Upper lobe of left lung (tissue), 4 donors: ENCODE results near the gene APOBEC3B.

ENCODE experiments used
- POLR2A ChIP-seq, 4 donors: fragments of 450-650 bp; IDR thresholded peaks; one replicate each; pipeline ENCODE4 v1.5.1; 2016 to 2017; ENCODE audit warnings: antibody characterized with exemption in 4 of 4, mild to moderate bottlenecking in 2 of 4
- POLR2AphosphoS5 ChIP-seq, 2 donors: sonication (generic); formaldehyde crosslinking; IDR thresholded peaks; one replicate each; pipeline ENCODE4 v1.5.1; 2017; ENCODE audit warnings: antibody characterized with exemption in 2 of 2
- TF ChIP-seq, protein P1 (sequence below), 6 experiments: fragments of 450-650 bp in 4 of 6; fragments of 200-600 bp in 2 of 6; sonication (generic) in 2 of 6; IDR thresholded peaks; one replicate each; pipeline ENCODE4 v1.5.1; 2016 to 2019; ENCODE audit warnings: antibody characterized with exemption in 6 of 6

DNA sequence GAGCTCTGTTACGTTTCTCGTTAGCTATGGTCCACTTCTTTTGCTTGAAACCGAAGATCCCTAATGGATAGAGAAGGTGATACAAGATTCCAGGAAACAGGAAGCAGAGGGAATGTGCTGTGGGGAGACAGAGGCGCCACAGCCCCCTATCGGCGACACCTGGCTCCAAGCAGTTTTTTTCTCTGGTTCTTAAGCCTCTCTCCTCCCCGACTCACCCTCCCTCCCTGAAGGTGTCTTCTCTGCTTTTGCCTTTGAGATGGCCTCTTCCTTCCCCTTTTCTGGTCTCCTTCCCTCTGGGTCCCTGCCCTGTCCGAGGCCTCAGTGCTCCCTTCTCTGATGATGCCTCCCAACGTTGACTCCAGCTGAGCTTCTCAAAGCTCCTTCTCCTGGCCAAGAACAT lies 38.9 kb upstream of the APOBEC3B start:
- TF ChIP-seq POLR2A (IDR thresholded peaks at IDR 0.05) (no peak), POLR2AphosphoS5 (IDR thresholded peaks at IDR 0.05) (no peak)
- TF ChIP-seq, protein P1, sequence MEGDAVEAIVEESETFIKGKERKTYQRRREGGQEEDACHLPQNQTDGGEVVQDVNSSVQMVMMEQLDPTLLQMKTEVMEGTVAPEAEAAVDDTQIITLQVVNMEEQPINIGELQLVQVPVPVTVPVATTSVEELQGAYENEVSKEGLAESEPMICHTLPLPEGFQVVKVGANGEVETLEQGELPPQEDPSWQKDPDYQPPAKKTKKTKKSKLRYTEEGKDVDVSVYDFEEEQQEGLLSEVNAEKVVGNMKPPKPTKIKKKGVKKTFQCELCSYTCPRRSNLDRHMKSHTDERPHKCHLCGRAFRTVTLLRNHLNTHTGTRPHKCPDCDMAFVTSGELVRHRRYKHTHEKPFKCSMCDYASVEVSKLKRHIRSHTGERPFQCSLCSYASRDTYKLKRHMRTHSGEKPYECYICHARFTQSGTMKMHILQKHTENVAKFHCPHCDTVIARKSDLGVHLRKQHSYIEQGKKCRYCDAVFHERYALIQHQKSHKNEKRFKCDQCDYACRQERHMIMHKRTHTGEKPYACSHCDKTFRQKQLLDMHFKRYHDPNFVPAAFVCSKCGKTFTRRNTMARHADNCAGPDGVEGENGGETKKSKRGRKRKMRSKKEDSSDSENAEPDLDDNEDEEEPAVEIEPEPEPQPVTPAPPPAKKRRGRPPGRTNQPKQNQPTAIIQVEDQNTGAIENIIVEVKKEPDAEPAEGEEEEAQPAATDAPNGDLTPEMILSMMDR (IDR thresholded peaks at IDR 0.05) = no peak
